HG03439 (cell line): Measurements from ENCODE around the gene AMN.

Experiments
- ATAC-seq: cut with Tn5 transposase; IDR thresholded peaks from one replicate; pipeline ENCODE4 v1.9.1; 2021; ENCODE audit warnings: mild to moderate bottlenecking, moderate library complexity; ENCODE audit not compliant: unreplicated experiment

The AMN gene

DNA sequence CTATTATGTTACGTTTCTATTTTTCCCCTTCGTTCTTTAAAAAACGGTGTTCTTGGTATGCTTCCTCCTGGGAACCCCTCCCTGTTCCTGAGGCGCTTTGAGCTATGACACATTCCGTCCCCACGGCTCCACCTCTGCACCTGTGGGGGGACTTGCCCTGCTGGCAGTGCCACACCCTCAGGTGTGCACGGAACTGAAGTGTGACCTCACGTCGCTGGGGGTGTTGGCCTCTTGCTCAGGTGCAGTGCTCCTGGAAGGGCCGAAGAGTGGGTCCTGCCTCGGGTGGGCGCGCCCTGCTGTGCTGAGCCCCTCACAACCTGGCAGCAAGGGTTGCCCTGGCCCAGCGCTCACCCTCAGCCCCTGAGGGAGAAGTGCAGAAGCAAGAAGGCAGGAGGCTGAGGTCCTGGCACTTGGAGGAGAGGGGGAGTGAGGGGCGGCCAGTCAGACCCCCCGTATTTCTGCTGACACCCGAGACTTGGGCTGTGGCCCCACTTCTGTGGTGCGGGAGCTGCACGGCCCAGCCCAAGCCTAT is 4.9 kb downstream of the AMN start:
- ATAC-seq = no peak

DNA sequence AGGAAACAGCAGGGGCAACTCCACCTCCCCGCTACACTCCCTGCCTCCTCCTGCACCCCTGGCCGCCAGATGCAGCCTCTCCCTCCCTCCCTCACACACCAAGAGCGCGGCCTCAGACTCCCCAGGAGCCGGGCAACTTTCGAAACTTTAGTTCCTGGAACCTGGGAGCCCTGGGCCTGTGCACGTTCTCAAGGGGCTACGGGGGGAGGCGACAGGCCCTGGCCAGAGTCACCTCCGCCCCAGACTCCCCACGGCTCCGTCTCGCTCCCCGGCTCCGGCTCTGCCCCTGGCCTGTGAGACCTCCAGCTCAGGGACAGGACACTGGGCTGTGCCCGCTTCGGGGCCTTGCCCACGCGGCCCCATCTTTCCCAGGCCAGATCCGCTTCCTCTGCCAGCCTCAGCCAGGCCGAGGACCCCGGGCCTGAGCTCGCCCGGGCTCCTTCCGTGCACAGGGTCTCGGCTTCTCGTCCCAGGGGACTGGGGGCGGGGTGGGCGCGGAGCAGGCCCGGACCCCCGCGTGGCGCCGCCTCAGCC is 5.5 kb downstream of the AMN start:
- no peak for ATAC-seq

DNA sequence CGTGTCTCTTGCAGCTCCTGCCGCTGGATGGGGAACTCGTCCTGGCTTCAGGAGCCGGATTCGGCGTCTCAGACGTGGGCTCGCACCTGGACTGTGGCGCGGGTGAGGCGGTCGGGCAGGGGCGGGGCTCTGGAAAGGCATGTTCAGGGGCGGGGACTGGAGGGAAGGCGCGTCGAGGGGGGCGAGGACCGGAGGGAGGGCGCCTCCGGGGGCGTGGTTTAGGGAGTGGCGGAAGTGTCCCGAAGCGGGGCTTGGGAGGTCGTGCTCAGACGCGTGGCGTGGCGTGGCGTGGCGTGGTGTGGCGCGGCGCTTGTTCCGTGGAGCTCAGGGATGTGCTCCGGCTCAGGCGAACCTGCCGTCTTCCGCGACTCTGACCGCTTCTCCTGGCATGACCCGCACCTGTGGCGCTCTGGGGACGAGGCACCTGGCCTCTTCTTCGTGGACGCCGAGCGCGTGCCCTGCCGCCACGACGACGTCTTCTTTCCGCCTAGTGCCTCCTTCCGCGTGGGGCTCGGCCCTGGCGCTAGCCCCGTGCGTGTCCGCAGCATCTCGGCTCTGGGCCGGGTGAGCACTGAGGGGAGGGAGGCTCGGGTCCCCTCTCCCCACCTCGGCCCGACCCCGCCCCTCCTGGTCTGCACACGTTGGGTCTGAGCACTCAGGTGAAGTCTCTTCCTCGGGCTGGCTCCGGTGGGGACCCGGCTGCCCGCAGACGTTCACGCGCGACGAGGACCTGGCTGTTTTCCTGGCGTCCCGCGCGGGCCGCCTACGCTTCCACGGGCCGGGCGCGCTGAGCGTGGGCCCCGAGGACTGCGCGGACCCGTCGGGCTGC is 6.2 kb downstream of the AMN start:
- no peak for ATAC-seq

DNA sequence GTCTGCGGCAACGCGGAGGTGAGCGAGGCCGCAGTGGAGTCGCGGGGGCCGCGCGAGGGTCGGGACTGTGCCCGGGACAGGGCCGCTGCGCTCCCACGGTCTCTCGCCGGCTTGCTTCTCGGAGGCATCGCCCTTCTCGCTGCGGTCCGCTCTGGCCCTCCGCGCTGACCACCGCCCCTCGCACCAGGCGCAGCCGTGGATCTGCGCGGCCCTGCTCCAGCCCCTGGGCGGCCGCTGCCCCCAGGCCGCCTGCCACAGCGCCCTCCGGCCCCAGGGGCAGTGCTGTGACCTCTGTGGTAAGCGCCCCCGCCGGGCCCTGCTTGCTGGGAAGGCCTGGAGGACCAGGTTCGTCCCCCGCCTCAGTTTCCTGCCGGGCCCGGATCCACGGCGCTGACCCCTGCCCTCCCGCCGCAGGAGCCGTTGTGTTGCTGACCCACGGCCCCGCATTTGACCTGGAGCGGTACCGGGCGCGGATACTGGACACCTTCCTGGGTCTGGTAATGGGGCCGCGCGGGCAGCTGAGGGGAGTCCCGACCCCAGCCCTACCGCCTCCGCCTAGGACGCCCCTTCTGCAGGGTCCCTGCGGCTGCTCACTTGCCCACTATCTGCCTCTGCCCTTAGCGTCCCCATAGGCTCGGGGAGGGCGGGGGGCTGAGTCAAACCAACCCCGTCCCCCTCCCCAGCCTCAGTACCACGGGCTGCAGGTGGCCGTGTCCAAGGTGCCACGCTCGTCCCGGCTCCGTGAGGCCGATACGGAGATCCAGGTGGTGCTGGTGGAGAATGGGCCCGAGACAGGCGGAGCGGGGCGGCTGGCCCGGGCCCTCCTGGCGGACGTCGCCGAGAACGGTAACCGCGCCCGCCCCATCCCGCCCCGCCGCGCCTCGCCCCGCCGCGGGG is 7.0 kb downstream of the AMN start:
- no peak for ATAC-seq

DNA sequence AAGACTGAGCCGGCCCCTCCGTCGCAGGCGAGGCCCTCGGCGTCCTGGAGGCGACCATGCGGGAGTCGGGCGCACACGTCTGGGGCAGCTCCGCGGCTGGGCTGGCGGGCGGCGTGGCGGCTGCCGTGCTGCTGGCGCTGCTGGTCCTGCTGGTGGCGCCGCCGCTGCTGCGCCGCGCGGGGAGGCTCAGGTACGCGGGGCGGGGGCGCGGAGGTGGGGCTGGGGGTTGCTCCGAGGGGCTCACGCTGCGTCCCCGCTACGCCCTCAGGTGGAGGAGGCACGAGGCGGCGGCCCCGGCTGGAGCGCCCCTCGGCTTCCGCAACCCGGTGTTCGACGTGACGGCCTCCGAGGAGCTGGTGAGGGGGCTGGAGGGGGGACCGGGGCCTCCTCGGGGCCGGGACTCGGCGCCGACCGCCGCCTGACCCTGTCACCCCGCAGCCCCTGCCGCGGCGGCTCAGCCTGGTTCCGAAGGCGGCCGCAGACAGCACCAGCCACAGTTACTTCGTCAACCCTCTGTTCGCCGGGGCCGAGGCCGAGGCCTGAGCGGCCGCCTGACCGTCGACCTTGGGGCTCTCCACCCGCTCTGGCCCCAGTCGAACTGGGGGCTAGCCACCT is 7.8 kb downstream of the AMN start:
- ATAC-seq = no peak

DNA sequence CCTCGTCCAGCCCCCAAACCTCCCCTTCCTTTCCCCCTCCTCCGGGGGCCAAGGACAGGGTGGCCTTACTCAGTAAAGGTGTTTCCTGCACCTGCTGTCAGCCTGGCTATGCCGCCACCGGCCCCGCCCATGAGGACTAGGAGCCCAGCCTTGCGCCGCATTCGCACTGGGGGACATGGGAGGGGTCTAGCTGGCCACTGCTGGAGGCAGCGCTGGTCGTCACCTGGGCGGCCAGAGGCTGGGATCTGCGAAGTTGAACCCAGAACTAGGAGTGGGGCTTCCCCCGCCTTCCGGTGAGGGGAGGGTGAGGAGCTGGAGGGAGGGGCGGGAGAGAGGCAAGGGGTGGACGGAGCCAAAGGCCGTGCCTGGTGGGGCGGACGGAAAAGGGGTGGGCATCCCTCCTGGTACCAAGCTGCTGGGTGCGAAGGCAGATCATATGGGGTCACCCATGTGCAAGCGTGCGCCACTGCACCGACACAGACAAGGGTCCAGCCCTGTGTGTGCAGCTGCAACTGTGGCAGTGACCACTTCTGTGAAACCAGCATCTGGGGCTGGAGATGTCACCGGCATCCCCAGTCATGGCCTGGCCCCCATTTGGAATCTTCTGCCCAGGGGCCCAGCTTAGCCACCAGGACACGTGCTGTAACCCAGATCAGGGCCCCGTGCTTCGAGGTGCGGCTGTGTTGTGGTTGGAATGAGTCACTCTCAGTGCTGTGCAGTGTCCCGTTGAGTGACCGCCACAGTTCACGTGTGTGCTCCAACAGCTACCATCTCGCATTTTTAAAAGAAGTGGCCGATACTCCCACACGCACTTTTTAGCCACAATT is 8.5 kb downstream of the AMN start:
- ATAC-seq = no peak

DNA sequence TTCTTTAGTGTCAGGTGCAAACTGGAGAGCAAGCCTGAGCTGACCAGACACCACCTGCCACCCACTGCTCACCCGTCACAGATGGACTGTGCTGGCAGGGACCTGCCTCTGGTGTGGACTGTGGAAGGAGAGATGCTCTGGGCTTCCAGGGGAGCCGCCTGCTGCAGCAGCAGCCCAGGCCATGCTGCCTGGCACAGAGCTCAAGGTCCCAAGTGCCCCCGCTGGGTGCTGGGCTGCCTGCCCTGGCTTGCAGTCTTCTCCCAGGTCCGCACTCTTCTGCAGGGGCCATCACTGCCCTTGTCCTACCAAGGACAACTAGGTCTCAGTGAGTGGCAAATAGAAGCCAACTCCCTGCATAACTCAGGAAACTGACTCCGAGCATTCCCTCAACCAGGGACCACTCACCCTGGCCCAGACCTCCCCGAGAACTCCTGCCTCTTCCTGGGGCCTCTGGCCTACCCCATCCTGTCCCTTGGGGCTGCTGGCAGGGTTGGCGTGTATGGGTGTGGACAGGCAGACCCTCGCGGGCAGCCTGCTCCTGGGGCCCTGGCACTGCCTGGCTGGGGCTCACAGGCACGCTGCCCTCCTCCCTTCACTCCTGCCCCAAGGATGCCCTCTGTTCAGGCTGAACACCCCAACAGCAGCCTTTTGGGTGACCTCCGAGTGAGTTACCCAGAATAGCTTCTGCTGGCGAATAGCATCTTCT is 9.3 kb downstream of the AMN start:
- ATAC-seq = no peak

DNA sequence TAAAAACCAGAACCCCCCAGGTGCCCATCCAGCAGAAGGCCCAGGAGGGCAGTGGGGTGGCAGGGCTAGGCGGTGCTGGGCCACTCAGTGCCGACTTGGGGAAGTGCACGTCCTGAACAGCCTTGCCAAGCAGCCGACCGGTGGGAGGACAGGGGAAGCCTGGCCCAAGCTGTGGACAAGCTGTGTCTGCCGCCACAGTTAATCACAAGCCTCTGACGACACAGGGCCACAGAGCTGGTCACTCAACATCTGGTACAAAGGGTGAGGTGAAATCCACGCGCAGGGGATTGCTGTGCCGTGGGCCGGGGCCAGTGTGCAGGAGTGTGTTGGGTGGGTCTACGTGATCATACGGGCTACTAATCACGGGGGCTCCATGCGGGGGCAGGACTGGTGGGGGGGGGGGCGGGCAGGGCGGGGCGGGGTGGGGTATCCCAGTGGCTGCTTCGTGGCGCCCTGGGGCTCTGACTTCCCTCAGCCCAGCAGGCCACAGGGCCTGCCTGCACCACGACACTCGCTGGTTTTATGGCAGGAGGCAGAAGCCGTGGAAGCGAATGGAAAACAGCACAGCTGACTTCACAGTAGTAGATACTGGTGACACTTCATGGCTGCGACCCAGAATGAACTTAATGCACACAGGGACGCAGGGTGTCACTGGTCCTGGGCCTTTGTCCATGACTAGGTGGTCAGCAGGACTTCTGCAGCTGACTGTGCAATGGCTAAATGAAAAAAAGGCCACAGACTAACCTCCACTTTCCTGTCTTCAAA is 10.2 kb downstream of the AMN start:
- ATAC-seq = no peak

DNA sequence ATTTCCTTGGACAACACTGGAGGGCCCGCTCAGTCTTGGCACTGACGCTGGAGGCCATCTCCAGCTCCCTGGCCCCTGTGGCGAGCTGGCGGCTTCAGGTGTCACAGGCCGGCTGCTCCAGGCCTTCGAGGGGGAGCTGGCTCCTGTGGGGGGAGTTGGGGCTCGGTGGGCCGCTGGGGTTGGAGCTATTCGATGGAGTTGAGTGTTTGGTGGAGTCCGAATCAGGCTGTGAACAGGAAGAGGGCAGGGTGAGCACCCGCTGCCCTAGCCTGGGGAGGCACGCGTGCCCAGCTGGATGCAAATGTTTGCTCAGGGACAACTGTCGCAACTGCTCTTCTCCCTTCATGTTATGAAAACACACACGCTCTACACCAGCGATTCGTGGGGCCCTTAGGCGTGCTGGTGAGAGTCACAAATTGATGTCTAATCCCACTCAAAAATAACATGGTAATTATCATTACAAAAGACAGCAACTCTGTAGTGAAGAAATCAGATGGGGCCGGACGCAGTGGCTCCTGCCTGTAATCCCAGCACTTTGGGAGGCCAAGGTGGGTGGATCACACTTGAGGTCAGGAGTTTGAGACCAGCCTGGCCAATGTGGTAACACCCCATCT is 11.3 kb downstream of the AMN start:
- ATAC-seq = no peak

DNA sequence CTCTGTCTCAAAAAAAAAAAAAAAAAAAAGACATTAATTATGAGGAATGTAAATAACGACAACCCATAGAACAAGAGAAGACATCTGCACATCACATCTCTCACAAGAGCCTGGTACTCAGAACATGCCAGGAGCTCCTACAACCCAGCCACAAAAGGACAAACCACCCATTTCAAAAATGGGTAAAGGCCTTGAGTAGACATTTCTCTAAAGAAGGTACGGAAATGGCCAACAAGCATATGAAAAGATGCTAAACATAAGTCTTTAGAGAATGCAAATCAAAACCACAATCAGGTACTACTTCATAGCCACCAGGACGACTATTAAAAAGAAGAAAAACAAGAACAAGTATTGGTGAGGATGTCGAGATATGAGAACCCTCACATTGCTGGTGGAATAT is 13.3 kb downstream of the AMN start:
- no peak for ATAC-seq

DNA sequence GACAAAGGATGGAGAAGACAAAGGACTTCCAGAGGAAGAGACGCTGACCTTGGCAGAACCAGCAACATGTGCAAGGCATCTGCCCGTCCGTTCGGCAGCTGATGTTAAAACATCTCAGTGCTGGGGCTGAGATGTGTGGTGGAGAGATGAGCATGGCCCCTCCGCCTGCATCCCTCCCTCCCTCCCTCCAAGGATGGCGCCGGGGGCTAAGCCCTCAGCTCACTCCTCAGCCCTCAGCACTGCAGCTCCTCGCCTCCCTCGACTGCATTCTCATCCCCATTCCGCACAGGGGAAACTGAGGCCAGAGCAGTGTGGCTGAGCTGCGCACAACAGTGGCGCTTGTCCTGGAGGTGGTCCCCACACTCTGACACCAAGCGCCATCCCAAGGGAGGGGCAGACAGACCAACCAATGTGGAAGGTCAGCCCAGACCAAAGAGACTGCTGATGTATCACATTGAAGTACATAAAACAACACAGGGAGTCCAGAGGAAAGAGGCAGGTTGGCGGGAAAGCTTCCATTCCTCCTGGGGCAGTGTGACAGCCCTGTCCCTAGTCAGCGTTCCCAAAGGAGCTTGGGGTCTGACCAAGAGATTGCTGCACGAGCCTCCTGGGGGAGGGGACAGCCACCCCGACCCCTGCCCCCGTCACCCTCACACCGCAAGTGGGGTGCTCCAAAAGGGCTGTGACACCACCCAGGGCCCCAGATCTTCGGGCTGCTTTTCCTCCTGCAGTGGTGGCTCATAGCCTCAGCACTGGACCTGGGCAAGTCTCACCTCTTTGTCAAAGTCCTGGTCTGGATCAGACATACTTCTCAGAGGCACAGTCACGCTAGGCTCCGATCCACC is 15.1 kb downstream of the AMN start:
- ATAC-seq = no peak

DNA sequence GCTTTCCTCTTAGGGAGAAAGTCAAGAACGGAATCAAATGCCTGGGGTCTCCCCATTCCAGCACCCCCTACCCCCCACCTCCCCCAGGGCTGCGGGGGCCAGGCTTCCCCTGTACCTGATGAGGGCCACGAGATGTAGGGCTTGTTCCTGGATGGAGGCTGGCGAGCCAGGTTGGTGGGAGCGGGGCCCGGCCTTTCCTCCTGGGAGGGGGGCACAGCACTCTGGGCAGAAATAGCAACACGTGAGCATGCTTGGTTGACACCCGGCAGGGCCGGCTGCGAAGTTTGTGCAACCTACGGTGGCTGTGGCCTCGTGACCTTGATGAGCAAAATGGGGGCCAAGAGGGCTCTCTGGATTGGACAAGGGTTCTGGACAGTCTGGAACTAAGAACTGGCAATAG is 15.7 kb downstream of the AMN start:
- ATAC-seq = no peak

DNA sequence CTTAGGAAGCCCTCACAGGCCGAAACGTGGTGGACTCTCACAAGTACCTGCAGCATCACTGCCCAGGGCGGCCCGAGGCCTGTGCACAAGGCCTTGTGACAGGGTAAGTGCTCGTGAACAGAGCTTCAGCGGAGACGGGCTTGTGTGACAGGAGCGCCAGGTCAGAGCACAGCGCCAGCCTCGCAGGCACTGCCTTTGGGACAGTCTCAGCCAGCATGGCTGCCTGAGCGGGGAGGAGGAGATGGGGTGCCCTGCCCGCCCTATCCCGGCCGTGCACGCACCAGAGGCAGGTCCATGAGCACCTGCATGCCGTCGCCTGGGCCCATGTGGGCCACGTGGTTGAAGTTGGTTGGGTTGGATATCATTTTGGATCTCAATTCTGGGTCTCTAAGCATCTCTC is 16.9 kb downstream of the AMN start:
- ATAC-seq = no peak

DNA sequence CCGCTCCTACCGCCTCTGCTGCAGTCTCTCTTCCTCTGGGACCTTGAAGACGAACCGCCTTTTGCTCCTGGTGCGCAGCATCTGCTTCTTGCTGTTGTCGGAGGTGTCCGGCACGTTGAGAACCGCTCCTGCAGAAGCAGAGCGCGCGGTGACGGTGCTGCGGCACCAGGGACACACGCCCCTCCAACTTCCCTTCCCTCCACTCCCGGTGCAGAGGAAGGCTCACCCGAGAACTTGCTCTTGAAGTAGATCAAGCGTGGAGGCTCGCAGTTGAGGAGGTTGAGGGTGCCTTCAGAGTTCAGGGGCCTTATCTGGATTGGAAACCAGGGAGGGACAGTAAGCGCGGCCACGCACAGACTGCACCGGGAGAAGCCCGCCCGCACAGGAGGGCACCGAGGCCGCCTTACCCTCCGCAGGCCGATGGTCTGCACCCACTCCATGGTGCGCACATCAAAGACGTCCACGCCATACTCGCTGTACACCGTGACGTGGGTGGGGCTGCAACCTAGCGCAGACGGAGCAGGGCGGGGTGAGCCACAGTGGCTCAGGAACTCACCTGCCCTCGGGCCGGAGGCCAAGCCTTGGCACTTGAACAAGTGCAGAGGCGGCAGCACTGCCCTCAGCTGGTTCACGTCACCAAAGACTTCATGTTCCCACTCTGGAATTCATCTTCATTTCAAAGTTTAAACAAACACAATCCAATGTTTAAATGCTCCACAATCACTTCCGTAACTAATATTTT is 17.5 kb downstream of the AMN start:
- ATAC-seq = no peak

DNA sequence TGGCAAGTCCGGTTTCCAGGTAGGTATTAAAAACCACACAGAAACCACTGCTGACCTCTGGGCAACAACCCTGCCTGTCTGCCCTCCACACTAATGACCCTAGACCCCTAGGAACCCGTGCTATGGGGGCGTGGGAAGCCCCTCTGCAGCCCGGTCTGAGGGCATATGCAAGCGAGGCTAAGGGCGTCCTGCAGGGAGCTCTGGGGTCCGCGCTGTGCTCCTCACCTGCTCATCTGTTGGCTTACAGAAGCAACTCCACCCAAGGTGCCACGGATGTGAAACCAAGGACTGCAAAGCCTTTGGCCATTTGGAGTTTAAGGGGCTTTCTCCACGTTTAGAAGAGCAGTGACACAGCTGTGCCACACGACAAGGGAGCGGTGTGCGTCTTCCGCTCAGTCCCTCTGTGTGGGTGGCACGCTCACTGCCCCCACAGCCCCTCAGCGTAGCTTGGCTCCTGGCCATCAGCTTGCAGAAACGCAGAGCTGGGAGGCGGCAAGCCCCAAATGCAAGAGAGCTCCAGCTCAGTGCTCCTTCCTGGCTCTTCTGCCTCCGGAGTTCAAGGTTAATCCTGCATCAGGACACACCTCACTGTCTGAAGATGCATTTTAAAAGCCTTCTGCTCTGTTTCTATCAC is 18.4 kb downstream of the AMN start:
- ATAC-seq = no peak

DNA sequence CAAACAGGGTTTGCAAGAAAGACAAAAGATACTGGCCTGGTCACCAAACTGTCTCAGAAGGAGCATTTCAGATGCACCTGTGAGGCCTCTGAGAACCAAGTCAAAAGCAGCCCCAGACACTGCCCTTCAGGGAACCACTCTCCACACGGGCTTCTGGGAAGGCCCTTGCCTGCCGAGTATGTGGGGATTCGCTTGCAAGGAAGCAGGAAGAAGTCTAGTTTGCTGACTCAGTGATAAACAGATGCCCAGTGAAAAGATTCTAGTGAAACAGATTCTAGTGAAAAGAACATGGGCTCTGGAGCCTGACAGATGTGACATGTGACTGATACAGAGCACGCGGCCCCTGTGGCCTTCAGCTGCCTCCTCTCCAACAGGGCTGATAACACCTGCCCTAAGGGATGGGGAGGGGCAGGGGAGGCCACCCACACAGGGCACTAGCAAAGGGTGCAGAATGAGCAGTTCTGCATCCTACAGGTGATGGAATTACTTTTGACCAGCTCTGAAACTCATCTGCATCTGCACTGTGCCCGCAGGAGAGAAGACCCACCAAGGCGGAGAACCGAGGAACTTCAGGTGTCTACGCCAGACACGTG is 19.1 kb downstream of the AMN start:
- no peak for ATAC-seq
